Endothelial cell of umbilical vein (primary cell): ENCODE data around the gene KY.

Experiments used
- CTCF ChIP-seq, 2 donors: IDR thresholded peaks; 1 replicate in 1 of 2; 2 replicates in 1 of 2; pipeline ENCODE4 v1.5.1; 2011; ENCODE audit warnings: low read length in 2 of 2, mild to moderate bottlenecking in 2 of 2, moderate library complexity in 2 of 2, control low read depth in 1 of 2, inconsistent platforms in 1 of 2, low read depth in 1 of 2; ENCODE audit not compliant: insufficient read depth in 1 of 2; ENCODE audit errors: extremely low read depth in 1 of 2
- EZH2 ChIP-seq: IDR thresholded peaks from 2 replicates; pipeline ENCODE4 v1.6.1; 2012; ENCODE audit warnings: borderline replicate concordance, low read depth, mild to moderate bottlenecking, moderate library complexity, low read length, inconsistent platforms; ENCODE audit not compliant: severe bottlenecking
- FOS ChIP-seq: IDR thresholded peaks from 2 replicates; pipeline ENCODE4 v1.6.1; 2011; ENCODE audit warnings: mild to moderate bottlenecking, low read length, moderate library complexity, borderline replicate concordance; ENCODE audit not compliant: insufficient read depth
- JUN ChIP-seq: IDR thresholded peaks from 2 replicates; pipeline ENCODE4 v1.6.1; 2011; ENCODE audit warnings: borderline replicate concordance, low read depth; ENCODE audit not compliant: insufficient read length, insufficient read depth
- MAX ChIP-seq: IDR thresholded peaks from 2 replicates; pipeline ENCODE4 v1.6.1; 2011; ENCODE audit not compliant: insufficient read depth, insufficient read length
- MYC ChIP-seq: IDR thresholded peaks from one replicate; pipeline ENCODE4 v1.6.1; 2011; ENCODE audit warnings: mild to moderate bottlenecking, low read depth, low read length
- POLR2A ChIP-seq: IDR thresholded peaks from 2 replicates; pipeline ENCODE4 v1.6.1; 2012; ENCODE audit warnings: low read depth, mild to moderate bottlenecking, control low read depth, low read length
- POLR2AphosphoS5 ChIP-seq: IDR thresholded peaks from 2 replicates; pipeline ENCODE4 v1.6.1; 2012; ENCODE audit warnings: low read depth, mild to moderate bottlenecking, control low read depth, low read length, moderate library complexity; ENCODE audit not compliant: insufficient read depth

GRCh38 chr3:134597390-134597970 lies 53.3 kb downstream of the KY start:
- TF ChIP-seq CTCF (IDR thresholded peaks at IDR 0.05; ENCODE audit: extremely low read depth in 1 of 2, insufficient read depth in 1 of 2, low read depth in 1 of 2, low read length in 2 of 2) (no peak), EZH2 (no peak), POLR2AphosphoS5 (no peak), POLR2A (no peak), MAX (no peak), MYC (no peak), FOS (no peak), JUN (no peak)
